Measurements from ENCODE around the gene MON2.
"Not testable (repeated sequence)": the region's sequence is repeated elsewhere in the genome, so short reads cannot be mapped to it uniquely, and the experiment has no call there.

Gene MON2

GRCh38 chr12:62552906-62553556 lies 86.4 kb downstream of the MON2 start:
- no peak overlapping the region for H2BK120ac ChIP-seq (ENCODE audit: low read depth, low read length)
- H2BK5ac ChIP-seq (ENCODE audit: low read depth, low read length, poor library complexity, severe bottlenecking) = no peak overlapping the region
- H3K4me1 ChIP-seq (ENCODE audit: control insufficient read depth, insufficient read depth, low read depth, low read length) = no peaks in the 10 kb centered on the region
- peaks cover 6% of the 10 kb centered on the region for H3K79me1 ChIP-seq (replicated peaks; ENCODE audit: low read length, poor library complexity, severe bottlenecking)
- H2AK5ac ChIP-seq (ENCODE audit: low read length, severe bottlenecking) = no peak overlapping the region
- H2BK15ac ChIP-seq (ENCODE audit: low read depth, poor library complexity, severe bottlenecking) = no peak overlapping the region
- H3K4ac ChIP-seq (ENCODE audit: low read depth in 1 of 2, low read length in 2 of 2) = no peak overlapping the region
- H3K4me3 ChIP-seq (ENCODE audit: insufficient read depth in 1 of 2, low read depth in 1 of 2, low read length in 2 of 2) = no peak overlapping the region
- no peak overlapping the region for H4K91ac ChIP-seq (ENCODE audit: low read length)
- no peak for DNase-seq
- no peak overlapping the region for H3K4me2 ChIP-seq (ENCODE audit: low read length, poor library complexity, severe bottlenecking)
- no peaks in the 10 kb centered on the region for H3K27me3 ChIP-seq (ENCODE audit: control insufficient read depth in 1 of 2, insufficient read depth in 1 of 2, low read length in 2 of 2)
- no peak overlapping the region for H3K9ac ChIP-seq (ENCODE audit: low read length)
- H3K18ac ChIP-seq (ENCODE audit: low read depth in 1 of 2, low read length in 2 of 2) = no peak overlapping the region
- no peak overlapping the region for H3K23ac ChIP-seq (ENCODE audit: low read length in 2 of 2)
- no peak overlapping the region for H3K27ac ChIP-seq (ENCODE audit: low read length, poor library complexity, severe bottlenecking)
- H2BK12ac ChIP-seq (ENCODE audit: low read length in 2 of 2) = no peak overlapping the region
- H4K8ac ChIP-seq (ENCODE audit: low read length) = no peak overlapping the region
- WGBS = 98% methylated on average over 5 of the region's 5 CpGs
- H3K14ac ChIP-seq (ENCODE audit: low read length in 2 of 2) = no peak overlapping the region
- H2AFZ ChIP-seq (ENCODE audit: low read depth, low read length) = no peak overlapping the region
- H3K9me3 ChIP-seq (ENCODE audit: control insufficient read depth, low read length) = no peaks in the 10 kb centered on the region
- H3K36me3 ChIP-seq (ENCODE audit: control insufficient read depth in 1 of 2, insufficient read depth in 2 of 2, low read depth in 1 of 2, low read length in 2 of 2) = peaks cover 23 to 85% of the 10 kb centered on the region in 2 experiments

- H2BK5ac ChIP-seq (ENCODE audit: low read depth, low read length, poor library complexity, severe bottlenecking); H3K23ac ChIP-seq (ENCODE audit: low read length in 2 of 2); H4K8ac ChIP-seq (ENCODE audit: low read length); H3K27me3 ChIP-seq (ENCODE audit: control insufficient read depth in 1 of 2, insufficient read depth in 1 of 2, low read length in 2 of 2); H2BK15ac ChIP-seq (ENCODE audit: low read depth, poor library complexity, severe bottlenecking); H3K4me3 ChIP-seq (ENCODE audit: insufficient read depth in 1 of 2, low read depth in 1 of 2, low read length in 2 of 2); H3K18ac ChIP-seq (ENCODE audit: low read depth in 1 of 2, low read length in 2 of 2); H3K4ac ChIP-seq (ENCODE audit: low read depth in 1 of 2, low read length in 2 of 2); H3K4me1 ChIP-seq (ENCODE audit: control insufficient read depth, insufficient read depth, low read depth, low read length); H4K91ac ChIP-seq (ENCODE audit: low read length); H2BK120ac ChIP-seq (ENCODE audit: low read depth, low read length); H3K14ac ChIP-seq (ENCODE audit: low read length in 2 of 2); H3K9ac ChIP-seq (ENCODE audit: low read length); DNase-seq; H2BK12ac ChIP-seq (ENCODE audit: low read length in 2 of 2); H3K9me3 ChIP-seq (ENCODE audit: control insufficient read depth, low read length); H3K27ac ChIP-seq (ENCODE audit: low read length, poor library complexity, severe bottlenecking); H2AK5ac ChIP-seq (ENCODE audit: low read length, severe bottlenecking); H3K4me2 ChIP-seq (ENCODE audit: low read length, poor library complexity, severe bottlenecking); H3K79me1 ChIP-seq (replicated peaks; ENCODE audit: low read length, poor library complexity, severe bottlenecking); H2AFZ ChIP-seq (ENCODE audit: low read depth, low read length): not testable (repeated sequence)
- WGBS = 100% methylated on average over 1 of the region's 1 CpG
- H3K36me3 ChIP-seq (ENCODE audit: control insufficient read depth in 1 of 2, insufficient read depth in 2 of 2, low read depth in 1 of 2, low read length in 2 of 2) = peaks cover 14 to 54% of the 10 kb centered on the region in 2 experiments
Measured at GRCh38 chr12:62559366-62559765, 92.7 kb downstream of the MON2 start.

- 83% methylated on average over 2 of the region's 2 CpGs for WGBS
- H2BK120ac ChIP-seq (ENCODE audit: low read depth, low read length) = no peak overlapping the region
- no peak overlapping the region for H3K4me2 ChIP-seq (ENCODE audit: low read length, poor library complexity, severe bottlenecking)
- H3K79me1 ChIP-seq (replicated peaks; ENCODE audit: low read length, poor library complexity, severe bottlenecking) = no peaks in the 10 kb centered on the region
- H3K27me3 ChIP-seq (ENCODE audit: control insufficient read depth in 1 of 2, insufficient read depth in 1 of 2, low read length in 2 of 2) = no peaks in the 10 kb centered on the region
- peaks cover 0 to 56% of the 10 kb centered on the region in 2 experiments for H3K36me3 ChIP-seq (ENCODE audit: control insufficient read depth in 1 of 2, insufficient read depth in 2 of 2, low read depth in 1 of 2, low read length in 2 of 2)
- no peak overlapping the region for H3K18ac ChIP-seq (ENCODE audit: low read depth in 1 of 2, low read length in 2 of 2)
- no peak overlapping the region for H3K23ac ChIP-seq (ENCODE audit: low read length in 2 of 2)
- H2BK5ac ChIP-seq (ENCODE audit: low read depth, low read length, poor library complexity, severe bottlenecking) = no peak overlapping the region
- no peak overlapping the region for H3K4ac ChIP-seq (ENCODE audit: low read depth in 1 of 2, low read length in 2 of 2)
- H3K27ac ChIP-seq (ENCODE audit: low read length, poor library complexity, severe bottlenecking) = no peak overlapping the region
- H2BK15ac ChIP-seq (ENCODE audit: low read depth, poor library complexity, severe bottlenecking) = no peak overlapping the region
- H3K4me1 ChIP-seq (ENCODE audit: control insufficient read depth, insufficient read depth, low read depth, low read length) = no peaks in the 10 kb centered on the region
- H4K91ac ChIP-seq (ENCODE audit: low read length) = no peak overlapping the region
- no peak overlapping the region for H3K4me3 ChIP-seq (ENCODE audit: insufficient read depth in 1 of 2, low read depth in 1 of 2, low read length in 2 of 2)
- no peaks in the 10 kb centered on the region for H3K9me3 ChIP-seq (ENCODE audit: control insufficient read depth, low read length)
- no peak overlapping the region for H2BK12ac ChIP-seq (ENCODE audit: low read length in 2 of 2)
- no peak overlapping the region for H3K14ac ChIP-seq (ENCODE audit: low read length in 2 of 2)
- DNase-seq = peak; percentile 39
- H4K8ac ChIP-seq (ENCODE audit: low read length) = no peak overlapping the region
- H2AK5ac ChIP-seq (ENCODE audit: low read length, severe bottlenecking) = no peak overlapping the region
- H3K9ac ChIP-seq (ENCODE audit: low read length) = peak overlapping the region; percentile 4
- H2AFZ ChIP-seq (ENCODE audit: low read depth, low read length) = no peak overlapping the region
Measured at GRCh38 chr12:62562846-62563245, 96.2 kb downstream of the MON2 start.

DNA sequence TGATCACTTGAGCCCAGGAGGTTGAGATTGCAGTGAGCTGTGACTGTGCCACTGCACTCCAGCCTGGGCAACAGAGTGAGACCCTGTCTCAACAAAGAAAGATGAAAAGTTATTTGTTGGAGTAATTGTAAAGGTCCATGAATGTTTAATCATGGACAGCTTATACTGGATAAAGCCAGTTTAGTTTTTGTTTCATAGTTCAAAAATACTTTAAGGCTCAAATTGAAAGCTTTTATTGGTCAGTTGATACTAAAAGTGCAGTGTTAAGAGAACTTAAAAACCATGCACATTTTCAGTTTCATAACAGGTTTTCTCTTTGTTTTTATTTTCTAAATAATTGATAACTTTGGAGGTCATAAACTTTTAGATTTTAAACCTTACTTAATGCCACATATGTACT lies 108.4 kb downstream of the MON2 start:
- H3K4me3 ChIP-seq (ENCODE audit: insufficient read depth in 1 of 2, low read depth in 1 of 2, low read length in 2 of 2) = no peak overlapping the region
- H2AK5ac ChIP-seq (ENCODE audit: low read length, severe bottlenecking) = no peak overlapping the region
- no peak overlapping the region for H2BK12ac ChIP-seq (ENCODE audit: low read length in 2 of 2)
- H3K4ac ChIP-seq (ENCODE audit: low read depth in 1 of 2, low read length in 2 of 2) = no peak overlapping the region
- no peak for DNase-seq
- H3K23ac ChIP-seq (ENCODE audit: low read length in 2 of 2) = no peak overlapping the region
- peaks cover 1% of the 10 kb centered on the region for H3K79me1 ChIP-seq (replicated peaks; ENCODE audit: low read length, poor library complexity, severe bottlenecking)
- no peaks in the 10 kb centered on the region for H3K9me3 ChIP-seq (ENCODE audit: control insufficient read depth, low read length)
- H2BK15ac ChIP-seq (ENCODE audit: low read depth, poor library complexity, severe bottlenecking) = no peak overlapping the region
- no peak overlapping the region for H3K18ac ChIP-seq (ENCODE audit: low read depth in 1 of 2, low read length in 2 of 2)
- H4K8ac ChIP-seq (ENCODE audit: low read length) = no peak overlapping the region
- H3K27me3 ChIP-seq (ENCODE audit: control insufficient read depth in 1 of 2, insufficient read depth in 1 of 2, low read length in 2 of 2) = no peaks in the 10 kb centered on the region
- H3K4me2 ChIP-seq (ENCODE audit: low read length, poor library complexity, severe bottlenecking) = no peak overlapping the region
- no peak overlapping the region for H4K91ac ChIP-seq (ENCODE audit: low read length)
- no peak overlapping the region for H3K27ac ChIP-seq (ENCODE audit: low read length, poor library complexity, severe bottlenecking)
- no peaks in the 10 kb centered on the region for H3K4me1 ChIP-seq (ENCODE audit: control insufficient read depth, insufficient read depth, low read depth, low read length)
- no peak overlapping the region for H2AFZ ChIP-seq (ENCODE audit: low read depth, low read length)
- no peak overlapping the region for H3K9ac ChIP-seq (ENCODE audit: low read length)
- H3K36me3 ChIP-seq (ENCODE audit: control insufficient read depth in 1 of 2, insufficient read depth in 2 of 2, low read depth in 1 of 2, low read length in 2 of 2) = peaks cover 5 to 61% of the 10 kb centered on the region in 2 experiments
- no peak overlapping the region for H3K14ac ChIP-seq (ENCODE audit: low read length in 2 of 2)
- no peak overlapping the region for H2BK120ac ChIP-seq (ENCODE audit: low read depth, low read length)
- no peak overlapping the region for H2BK5ac ChIP-seq (ENCODE audit: low read depth, low read length, poor library complexity, severe bottlenecking)

Data from mesenchymal stem cell (in vitro differentiated cells and primary cell).